NCI-H526 treated with DMSO at 0.1 percent for 48 hours (cell line): ENCODE results near the gene ARAP3.

Experiments used
- DNase-seq: peaks from one replicate; lab custom pipeline; 2025; lab: John Stamatoyannopoulos, UW

The ARAP3 gene

DNA sequence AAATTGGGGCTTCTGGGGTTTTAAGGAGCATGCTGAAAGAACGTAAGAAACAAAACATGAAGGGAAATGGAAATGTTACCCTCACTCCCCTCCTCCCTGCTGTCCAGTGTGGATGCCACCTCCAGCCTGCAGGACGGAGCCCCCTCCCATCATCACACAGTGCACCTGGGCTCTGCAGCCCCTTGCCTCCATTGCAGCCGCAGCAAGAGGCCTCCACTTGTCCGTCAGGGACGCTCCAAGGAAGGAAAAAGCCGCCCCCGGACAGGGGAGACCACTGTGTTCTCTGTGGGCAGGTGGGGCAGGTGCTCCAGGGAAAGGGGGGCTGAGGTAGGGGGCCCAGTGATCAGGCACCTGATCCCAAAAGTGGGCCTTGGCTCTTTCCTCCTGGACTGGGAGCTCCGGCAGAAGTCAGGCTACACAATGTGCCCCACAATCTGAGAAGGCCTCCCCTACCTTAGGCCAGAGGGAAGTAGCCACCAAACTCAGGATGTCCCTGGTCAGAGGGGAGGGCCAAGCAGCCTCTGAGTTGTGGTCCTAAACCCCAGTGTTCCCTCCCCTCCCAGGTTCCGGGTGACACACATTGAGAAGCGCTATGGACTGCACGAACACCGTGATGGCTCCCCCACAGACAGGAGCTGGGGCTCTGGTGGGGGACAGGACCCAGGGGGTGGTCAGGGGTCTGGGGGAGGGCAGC lies 42.5 kb downstream of the ARAP3 start:
- DNase-seq, result no peak

DNA sequence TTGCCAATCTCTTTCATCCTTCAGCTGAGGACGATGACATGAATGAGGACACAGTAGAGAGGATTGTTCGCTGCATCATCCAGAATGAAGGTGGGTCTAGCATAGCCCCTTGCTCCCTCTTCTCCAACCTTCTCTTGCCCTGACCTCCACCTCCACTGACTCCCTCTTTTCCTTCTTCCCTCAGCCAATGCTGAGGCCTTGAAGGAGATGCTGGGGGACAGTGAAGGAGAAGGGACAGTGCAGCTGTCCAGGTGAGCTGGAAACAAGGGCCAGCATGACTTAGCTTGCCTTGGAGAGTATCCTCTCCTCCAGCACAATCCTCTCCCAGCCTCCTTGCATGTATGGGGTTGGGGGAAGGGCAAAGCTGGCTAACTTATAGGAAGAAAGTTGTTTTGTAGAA lies 43.3 kb downstream of the ARAP3 start:
- DNase-seq, result no peak

DNA sequence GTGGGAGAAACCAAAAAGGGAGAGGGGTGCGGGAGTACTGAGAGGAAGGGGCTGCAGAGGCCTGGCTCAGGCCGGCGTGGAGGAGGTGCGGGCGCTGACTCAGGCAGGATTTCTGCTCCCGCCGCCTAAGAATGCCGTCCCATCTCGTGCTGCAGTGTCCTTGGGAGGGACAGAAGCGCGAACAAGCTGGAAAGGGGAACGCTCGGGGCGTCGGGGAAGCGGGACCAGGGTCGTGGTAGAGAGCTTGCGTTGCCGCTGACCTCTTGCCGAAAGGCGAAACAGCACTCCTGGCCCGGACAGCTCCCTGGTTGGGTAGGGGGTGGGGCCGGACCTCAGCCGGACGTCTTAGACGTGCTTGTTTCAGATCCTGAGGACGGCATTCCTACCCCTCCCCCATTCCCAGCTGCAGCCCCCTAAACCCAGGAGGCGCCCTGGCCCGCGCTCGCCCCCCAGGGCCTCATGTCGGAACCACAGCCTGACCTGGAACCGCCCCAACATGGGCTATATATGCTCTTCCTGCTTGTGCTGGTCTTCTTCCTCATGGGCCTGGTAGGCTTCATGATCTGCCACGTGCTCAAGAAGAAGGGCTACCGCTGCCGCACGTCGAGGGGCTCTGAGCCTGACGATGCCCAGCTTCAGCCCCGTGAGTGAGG lies 44.1 kb downstream of the ARAP3 start:
- peak; percentile 21 for DNase-seq

DNA sequence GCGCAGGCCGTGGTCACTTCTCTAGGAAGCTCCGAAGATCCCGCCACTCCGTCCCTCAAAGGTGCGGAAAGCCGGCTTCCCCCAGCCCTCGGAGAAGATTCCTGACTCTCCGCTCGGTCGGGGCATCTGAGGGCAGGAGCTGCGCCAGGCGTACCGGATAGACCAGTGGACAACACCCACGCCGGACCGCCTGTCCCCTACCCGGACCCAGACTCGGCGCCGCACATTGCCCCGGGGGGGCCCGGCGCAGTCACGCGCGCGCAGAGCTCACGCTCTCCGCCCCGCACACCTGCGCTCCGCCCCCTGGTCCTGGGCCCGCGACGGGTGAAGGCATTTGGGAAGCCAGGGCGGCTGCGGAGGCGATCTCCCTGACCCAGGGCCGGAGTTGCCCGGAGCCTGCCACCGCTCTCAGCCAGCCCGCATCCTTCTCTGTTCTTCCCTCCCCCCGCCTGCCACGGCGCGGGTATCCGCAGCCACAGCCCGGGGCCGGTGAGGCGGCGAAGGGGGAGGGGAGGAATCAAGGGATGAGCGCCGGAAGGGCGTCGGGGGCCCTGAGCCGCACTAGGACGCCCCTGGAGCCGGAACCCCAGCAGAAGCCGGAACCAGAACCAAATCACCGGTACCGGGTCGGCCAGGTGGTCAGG lies 44.8 kb downstream of the ARAP3 start:
- DNase-seq, result no peak

DNA sequence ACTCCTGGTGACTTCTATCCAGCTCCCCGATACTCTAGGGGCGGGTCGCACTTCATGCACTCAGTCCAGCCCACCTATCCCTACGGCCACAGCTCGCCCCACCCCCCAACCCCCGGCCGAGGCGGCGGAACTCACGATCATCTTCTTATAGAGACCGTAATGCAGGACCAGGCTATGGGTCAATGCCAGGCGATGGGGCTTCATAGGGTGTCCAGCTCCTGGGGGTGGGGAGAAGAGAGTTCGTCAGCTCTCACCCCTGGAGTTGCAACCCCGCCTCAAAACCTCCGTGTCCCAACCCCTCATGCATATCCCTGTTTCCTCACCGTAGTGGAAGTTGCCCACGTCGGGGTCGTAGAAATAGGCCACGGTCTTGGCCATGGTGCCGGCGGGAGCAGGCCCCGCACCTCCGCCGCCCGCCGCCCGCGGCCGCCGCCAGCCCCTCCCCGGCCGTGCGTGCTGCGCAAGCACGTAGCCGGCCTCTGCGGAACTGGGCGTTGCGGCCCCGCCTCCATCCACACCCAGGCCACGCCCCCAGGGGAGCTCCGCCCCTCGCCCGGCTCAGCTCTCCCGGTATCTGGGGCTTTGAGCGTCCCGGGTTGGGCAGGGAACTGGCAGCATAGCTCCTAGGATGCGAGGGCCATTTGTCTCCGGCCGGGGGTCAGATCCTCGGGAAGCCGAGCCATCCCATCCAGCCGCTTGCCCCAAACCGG lies 45.5 kb downstream of the ARAP3 start, which contains the start of the genes HDAC3 and RELL2:
TSS of gene HDAC3 (minus strand) at position 437 of the 710 bp plus-strand sequence. CDS start at position 378, 59 bp downstream.
TSS of gene RELL2 (plus strand) at position 585 of the 710 bp plus-strand sequence. CDS start 1,229 bp downstream, outside the sequence.
- peak; percentile 78 for DNase-seq

DNA sequence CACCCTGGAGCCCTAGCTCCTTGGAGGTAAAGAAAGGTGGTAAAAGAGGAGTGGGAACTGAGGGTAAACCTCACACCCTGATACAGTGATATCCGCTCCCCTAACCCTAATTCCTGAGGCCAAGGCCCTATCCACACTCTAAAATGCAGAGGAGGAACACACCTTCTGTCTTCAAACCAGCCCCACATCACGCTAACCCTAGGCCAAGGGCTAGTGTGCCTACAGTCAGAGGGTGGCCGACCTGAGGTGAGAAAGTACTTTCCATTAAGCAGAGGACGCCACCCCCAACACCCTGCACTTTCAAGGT lies 46.0 kb downstream of the ARAP3 start:
- DNase-seq, result no peak

DNA sequence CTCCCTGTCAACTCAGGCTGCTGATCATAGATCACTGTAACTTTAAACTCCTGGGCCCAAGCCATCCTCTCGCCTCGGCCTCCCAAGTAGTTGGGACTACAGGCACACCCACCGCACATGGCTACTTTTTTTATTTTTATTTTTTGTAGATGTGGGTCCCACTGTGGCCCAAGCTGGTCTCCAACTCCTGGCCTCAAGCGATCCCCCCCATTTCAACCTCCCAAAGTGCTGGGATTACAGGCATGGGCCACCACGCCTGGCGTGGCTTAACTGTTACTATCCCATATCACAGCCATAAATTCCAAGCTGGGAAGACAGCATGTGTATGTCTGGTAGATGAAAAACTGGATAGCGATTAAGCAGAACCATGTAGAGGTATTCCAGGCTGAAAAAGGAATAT lies 46.4 kb downstream of the ARAP3 start:
- DNase-seq, result no peak

DNA sequence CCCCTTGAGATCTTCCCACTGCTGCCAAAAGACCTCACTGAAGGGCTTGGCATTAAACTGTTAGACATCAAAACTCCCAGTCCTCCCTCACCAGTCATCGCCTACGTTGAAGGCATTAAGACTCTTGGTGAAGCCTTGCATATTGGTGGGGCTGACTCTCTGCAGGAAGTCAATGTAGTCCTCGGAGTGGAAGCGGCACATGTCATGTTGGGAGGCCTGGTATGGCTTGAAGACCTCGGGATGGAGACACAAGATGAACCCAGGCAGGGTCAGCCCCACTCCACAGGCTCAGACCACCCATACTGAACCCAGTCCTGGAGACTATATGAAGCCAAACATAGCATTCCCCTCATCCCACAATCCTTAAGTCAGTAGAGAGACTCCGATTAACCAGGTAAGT lies 47.3 kb downstream of the ARAP3 start:
- DNase-seq, result no peak

DNA sequence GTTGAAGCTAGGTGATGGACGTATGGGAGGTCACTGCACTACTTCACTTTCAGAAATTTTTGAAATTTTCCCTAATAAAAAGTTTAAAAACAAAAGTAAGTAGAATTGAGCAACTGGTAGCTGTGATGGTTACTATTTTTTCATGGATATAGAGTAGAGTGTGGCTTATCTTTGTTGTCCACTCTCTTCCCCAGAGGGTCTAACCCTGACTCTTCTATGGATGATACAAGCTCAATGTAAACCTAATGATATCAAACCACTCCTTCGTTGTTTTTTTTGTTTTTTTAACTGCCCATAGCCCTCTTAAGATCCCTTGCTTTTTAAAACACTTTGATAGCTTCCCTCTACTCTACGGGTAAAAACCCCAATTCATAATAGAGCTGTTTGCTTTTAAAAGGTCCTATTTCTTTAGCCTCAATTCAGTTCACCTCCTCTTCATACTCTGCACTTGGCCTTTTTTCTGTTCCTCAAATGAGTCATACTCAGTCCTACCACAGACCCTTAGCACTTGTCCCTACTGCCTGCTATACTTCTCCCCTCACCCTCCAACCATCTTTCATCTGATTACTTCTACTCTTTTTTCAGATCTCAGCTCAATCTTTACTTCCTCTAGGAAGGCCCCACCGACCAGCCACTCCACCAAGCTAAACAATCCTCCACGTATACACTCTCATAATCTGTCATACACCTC lies 48.0 kb downstream of the ARAP3 start:
- no peak for DNase-seq

DNA sequence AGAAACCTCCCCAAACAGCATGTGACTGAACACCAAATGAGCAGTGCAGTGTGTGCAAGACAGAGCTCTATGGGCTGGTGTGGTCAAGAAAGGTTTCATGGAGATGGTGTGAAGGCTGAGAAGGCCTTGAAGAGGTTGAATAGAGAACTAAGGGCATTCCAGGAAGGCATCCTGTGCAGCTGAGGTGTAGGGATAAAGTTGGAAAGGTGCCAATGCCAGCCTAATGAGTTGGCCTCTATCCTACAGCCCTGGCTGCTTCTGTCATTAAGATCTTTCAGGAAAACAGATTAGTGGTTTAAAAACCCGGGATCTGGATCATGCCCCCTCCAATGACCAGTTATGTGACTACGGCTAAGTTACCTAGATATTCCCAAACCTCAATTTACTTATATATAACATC lies 49.4 kb downstream of the ARAP3 start:
- DNase-seq, result no peak

DNA sequence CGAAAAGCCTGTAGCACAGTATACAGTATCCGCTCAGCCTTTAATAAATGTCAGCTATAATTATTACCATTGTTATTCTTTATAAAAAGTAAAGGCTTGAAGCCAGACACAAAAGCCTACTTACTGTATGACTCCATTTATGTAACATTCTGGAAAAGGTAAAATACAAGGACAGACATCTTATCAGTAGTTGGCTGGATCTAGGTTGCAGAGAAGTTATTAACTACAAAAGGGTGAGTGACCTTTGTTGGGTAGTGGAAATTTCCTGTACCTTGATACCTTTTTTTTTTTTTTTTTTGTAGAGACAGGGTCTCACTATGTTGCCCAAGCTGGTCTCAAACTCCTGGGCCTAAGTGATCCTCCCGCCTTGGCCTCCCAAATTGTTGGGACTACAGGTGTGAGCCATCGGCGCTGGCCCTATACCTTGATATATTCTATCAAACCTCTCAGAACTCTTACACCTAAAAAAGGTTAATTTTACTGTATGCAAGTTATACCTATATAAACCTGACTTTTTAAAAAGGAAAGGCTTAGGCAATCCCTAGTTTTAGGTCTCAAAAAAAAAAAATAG lies 51.4 kb downstream of the ARAP3 start:
- DNase-seq, result no peak

DNA sequence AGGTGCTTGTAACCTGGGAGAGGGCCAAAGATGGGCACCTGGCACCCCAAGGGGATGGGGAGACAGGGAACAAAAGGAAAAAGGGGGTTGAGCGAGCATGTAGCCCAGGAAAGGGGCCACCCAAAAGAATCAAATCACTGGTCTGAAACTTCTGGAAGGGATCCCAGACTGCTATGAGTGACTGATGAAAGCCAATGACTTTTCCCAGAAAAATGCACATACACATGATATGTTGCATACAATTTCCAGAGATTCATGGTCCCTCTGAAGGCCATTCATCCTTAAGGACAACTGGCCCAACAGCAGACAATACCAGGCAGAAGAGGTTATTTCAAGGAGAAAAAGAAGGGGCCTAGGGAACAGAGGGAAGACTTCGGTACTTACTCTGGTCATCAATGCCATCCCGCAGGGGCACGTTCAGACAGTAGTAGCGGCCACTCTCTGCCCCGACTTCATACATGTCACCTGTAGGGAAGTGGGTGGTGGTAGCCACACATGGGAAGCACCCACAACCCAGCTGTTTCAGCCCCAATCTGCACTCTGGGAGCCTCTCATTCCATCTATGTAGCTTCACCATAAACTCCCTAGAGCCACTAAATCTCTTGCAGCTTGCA lies 53.7 kb downstream of the ARAP3 start:
- DNase-seq, result no peak

DNA sequence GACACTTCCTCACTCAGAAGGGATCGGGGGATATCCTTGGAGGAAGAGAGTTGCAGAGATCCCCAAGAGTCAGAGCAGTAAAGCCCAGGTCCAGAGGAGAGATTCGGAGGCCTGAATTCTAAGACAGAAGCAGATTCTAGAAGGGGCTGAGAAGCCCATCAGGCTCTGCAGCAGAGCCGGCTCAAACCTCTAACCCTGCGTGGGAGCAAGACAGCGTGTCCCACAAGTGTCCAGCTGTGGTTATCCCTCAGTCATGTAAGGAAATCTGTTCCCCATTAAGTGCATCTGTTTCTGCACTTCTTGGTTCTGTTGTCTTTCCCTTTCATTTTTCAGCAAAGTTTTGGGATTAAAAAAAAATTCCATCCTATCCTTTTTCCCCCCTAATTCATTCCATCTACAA lies 58.4 kb downstream of the ARAP3 start:
- no peak for DNase-seq

DNA sequence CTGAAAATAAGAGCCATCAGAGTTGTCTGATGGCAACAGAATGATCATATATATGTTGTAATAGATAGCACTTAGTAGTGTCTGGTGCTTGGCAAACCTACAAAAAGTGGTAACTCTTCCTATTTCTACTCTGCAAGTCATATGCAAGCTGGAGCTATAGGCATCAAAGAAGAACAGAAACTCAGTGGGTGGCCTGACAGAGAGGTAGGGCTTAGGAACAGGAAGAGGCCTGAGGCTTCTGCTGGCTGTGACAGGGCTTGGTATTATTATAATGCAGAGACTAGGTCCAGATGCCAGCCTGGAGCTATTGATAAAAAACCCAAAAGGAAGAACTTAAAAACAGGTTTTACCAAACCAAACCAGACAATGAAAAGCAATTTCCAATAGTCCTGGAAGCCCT lies 58.8 kb downstream of the ARAP3 start:
- DNase-seq, result no peak

DNA sequence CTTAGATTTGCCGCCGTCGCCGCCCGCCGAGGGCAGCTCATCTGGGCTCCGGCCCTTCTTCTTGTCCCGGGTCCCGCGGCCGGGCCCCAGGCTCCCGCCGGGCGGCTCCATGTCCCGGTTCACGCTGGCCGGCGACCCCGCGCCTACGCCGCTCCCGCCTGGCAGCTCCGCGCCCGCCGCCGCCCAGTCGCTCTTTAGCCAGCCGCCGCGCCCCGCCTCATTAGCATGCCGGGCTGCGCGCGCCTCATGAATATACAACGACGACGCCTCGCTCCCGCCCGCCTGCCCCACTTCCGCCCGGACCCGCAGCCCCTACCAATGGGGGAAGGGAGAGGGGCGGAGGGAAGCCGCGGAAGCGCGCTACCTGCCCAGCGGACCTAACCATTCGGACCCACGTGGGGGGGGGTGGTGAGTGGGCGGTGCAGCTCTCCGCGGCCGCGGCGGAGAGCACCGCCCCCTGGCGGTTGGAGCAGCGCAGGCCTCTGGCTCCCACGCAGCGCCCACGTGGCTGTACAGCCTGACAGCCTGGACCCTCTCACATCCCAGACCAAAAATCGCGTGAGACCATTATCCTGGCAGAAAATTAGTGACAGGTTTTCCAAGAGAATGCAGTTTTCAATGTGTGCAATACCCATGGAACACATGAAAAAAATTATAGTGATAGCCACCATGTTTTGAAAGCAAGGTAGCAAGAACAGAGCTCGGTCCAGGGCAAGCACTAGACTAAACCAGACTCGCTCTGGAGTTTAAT lies 63.1 kb downstream of the ARAP3 start, which contains the start of gene DIAPH1:
TSS of gene DIAPH1 (minus strand) at position 197 of the 751 bp plus-strand sequence. CDS start at position 111, 86 bp downstream.
- peak; percentile 92 for DNase-seq

DNA sequence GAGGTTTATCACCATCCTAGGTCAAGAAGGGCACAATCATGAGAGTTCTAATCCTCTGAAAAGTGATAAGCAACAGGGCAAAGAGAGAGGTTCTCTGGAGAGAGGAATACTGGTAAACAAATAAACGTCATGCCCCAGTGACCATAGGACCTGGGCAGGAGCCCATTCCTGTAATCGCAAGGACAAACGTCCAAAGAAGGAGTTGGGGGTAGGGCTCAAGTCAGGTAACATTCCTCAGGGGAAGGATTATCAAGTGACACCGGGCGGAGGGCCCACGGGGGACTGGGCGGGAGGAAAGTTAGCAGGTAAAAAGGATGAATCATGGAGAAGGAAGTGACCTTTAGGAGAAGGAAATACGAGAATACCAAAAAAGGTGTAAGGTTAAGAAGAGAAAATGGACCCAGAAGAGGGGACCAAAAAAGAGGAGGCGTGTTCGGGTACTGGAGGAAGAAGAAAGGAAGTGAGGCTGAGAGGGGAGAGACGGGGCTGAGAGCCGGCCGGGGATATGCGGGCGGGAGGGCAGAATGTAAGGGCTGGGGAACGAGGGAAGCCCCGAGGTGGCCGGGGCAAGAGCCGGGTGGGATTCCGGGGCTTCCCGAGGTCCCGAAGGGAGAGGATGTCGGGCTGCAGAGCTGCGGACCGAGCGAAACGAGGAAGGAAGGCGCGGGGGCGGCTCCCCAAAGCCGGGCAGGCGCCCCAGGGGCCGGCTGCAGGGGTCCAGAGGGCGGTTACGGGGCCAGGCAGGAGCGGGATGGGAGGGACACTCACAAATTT lies 63.8 kb downstream of the ARAP3 start:
- DNase-seq, result peak; percentile 69

DNA sequence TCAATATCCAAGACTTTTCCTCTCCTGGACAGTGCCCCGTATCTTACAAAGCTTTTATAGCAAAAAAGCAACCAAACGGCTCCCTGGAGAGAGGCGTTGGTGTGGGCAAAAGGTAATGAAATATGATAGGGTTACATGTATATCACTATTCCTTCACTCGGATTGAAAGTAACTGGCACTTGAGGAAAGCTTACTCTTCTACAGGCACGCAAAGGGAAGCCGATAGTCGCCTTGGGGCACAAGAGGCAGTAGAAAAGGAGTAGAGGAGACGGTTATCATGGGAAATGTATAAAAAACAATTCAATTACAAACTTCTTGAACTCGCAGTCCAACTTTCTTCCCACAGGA lies 64.4 kb downstream of the ARAP3 start:
- DNase-seq, result peak; percentile 56

DNA sequence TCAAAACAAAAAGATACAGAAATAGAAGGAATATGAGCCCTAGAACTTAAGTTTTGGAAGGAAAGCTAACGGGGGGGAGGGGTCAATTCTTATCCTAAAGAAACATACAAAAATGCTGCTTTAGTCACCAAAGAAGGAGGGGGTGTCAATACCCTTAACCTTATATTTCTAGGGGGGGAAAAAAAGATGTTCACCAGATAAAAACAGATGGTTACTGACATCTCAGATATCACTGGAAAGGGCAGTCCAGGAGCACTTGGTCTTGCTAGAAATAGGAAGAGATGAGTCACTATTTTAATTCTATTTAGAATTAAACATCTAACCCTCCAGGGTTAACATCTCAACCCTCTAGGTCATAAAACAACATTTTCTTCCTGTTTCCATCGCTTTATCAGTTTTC lies 64.9 kb downstream of the ARAP3 start:
- no peak for DNase-seq

DNA sequence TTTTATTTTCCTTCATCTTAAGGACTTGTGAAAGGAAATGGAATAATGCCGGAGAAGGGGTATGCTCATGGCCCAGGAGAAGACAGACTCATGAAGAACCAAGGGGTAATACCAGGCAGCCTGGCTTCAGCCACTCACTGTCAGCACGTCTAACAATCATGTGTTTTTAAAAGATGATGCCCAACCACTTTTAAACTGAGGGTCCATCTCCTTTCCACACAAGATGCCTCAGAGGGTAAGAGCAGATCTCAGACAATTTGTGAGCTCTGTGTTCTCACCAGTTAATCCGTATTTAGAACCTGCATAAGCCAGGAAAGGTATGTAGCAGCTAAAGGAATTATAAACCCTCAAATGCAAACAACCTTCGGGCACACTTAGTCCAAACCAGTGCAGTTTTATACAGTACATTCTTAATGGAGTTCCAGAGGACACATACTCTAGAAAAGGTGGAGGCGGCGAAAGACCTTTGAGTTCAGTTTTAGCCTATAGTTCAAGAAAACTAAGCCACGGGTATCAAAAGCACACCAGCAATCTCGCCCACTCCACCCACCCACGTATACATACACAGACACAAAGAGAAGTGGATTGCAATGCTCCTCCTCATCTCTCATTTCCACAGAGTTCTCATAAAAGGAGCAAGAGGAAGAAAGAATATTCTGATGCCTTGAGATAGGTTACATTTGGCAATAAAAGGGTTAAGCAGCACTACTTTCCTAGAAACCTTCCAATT lies 65.9 kb downstream of the ARAP3 start:
- no peak for DNase-seq
